Fibroblast of lung (primary cell): ENCODE measurements around the gene DYSF. TPM values are rescaled to one million over a fixed set of nuclear protein-coding genes. Genes with fewer than 3 reads are reported as not detected.
A peak's percentile ranks its signal among the peaks of the same experiment; 100 is the strongest.

ENCODE experiments used
- DNase-seq, 2 donors: peaks; one replicate each; pipeline versions ENCODE4 v3.0.0 to v3.0.0-alpha.2; 2010; ENCODE audit warnings: low read depth in 2 of 2
- H2AFZ ChIP-seq: 2 replicates; pipeline ENCODE4 v1.5.1; 2012; ENCODE audit warnings: low read length, control low read depth, inconsistent platforms
- H3K27ac ChIP-seq: 2 replicates; pipeline ENCODE4 v1.5.1; 2011; ENCODE audit warnings: low read length, control low read depth; ENCODE audit not compliant: insufficient read depth
- H3K27me3 ChIP-seq: 2 replicates; pipeline ENCODE4 v1.5.1; 2011; ENCODE audit warnings: mild to moderate bottlenecking, low read length; ENCODE audit not compliant: control insufficient read depth, insufficient read depth
- H3K36me3 ChIP-seq: 2 replicates; pipeline ENCODE4 v1.5.1; 2011; ENCODE audit warnings: low read length; ENCODE audit not compliant: control insufficient read depth, insufficient read depth
- H3K4me1 ChIP-seq: 2 replicates; pipeline ENCODE4 v1.5.1; 2011; ENCODE audit warnings: low read length; ENCODE audit not compliant: control insufficient read depth, insufficient read depth; ENCODE audit errors: extremely low read depth
- H3K4me2 ChIP-seq: 2 replicates; pipeline ENCODE4 v1.5.1; 2011; ENCODE audit warnings: low read length, control low read depth; ENCODE audit not compliant: insufficient read depth; ENCODE audit errors: extremely low read depth
- H3K4me3 ChIP-seq, 4 experiments: fragments of 200-600 bp in 1 of 4; sonication (generic) in 1 of 4; replicated peaks in 1 of 4; 2 replicates each; pipeline ENCODE4 v1.5.1; 2011 to 2016; ENCODE audit warnings: low read length in 4 of 4, low read depth in 3 of 4, mild to moderate bottlenecking in 3 of 4, control low read depth in 2 of 4, inconsistent platforms in 1 of 4, mixed read lengths in 1 of 4; ENCODE audit not compliant: insufficient read depth in 1 of 4; ENCODE audit errors: control extremely low read depth in 1 of 4
- H3K79me2 ChIP-seq: 2 replicates; pipeline ENCODE4 v1.5.1; 2012; ENCODE audit warnings: mild to moderate bottlenecking, low read length, inconsistent platforms; ENCODE audit not compliant: control insufficient read depth, insufficient read depth
- H3K9ac ChIP-seq: 2 replicates; pipeline ENCODE4 v1.5.1; 2011; ENCODE audit warnings: mild to moderate bottlenecking, low read length, control low read depth; ENCODE audit not compliant: insufficient read depth
- H3K9me3 ChIP-seq: 2 replicates; pipeline ENCODE4 v1.5.1; 2012; ENCODE audit warnings: low read depth, low read length; ENCODE audit not compliant: control insufficient read depth, insufficient read depth
- H4K20me1 ChIP-seq: 2 replicates; pipeline ENCODE4 v1.5.1; 2011; ENCODE audit warnings: low read length; ENCODE audit not compliant: control insufficient read depth, insufficient read depth; ENCODE audit errors: extremely low read depth
- CTCF ChIP-seq, 2 donors: IDR thresholded peaks in 1 of 2; conservative IDR thresholded peaks in 1 of 2; 1 replicate in 1 of 2; 2 replicates in 1 of 2; pipeline ENCODE4 v1.5.1; 2011 to 2012; ENCODE audit warnings: low read length in 2 of 2, control low read depth in 1 of 2, inconsistent platforms in 1 of 2, low read depth in 1 of 2, mild to moderate bottlenecking in 1 of 2
- EZH2 ChIP-seq: IDR thresholded peaks from 2 replicates; pipeline ENCODE4 v1.5.1; 2012; ENCODE audit warnings: low read length, control low read depth, mild to moderate bottlenecking; ENCODE audit errors: missing control alignments
- polyA plus RNA-seq, 2 donors: library from polyadenylated mRNA; depleted of rRNA in 1 of 2; stranded (reverse) in 1 of 2; unstranded in 1 of 2; fragments of >200 nt; gene quantifications; 2 replicates each; pipeline ENCODE4 v1.2.1, GENCODE V29; 2011 to 2012; ENCODE audit warnings: missing spikeins in 1 of 2
- total RNA-seq: library from RNA; depleted of rRNA; stranded (reverse); fragments of >200 nt; gene quantifications from 2 replicates; pipeline ENCODE4 v1.2.1, GENCODE V29; 2014

The DYSF gene
- total and polyA plus RNA-seq, 2 donors (not counting 1 experiment from before 2014, with no cell fraction given): under 0.01 to 0.67 TPM

- DNase-seq: no peak
Measured at GRCh38 chr2:71547616-71548285, 94.4 kb downstream of the DYSF start.

GRCh38 chr2:71548646-71549425 lies 95.5 kb downstream of the DYSF start:
- H3K27ac ChIP-seq: no peak overlapping the region
- peak; percentile 38 to 51 for DNase-seq
- no peaks in the 10 kb centered on the region for H4K20me1 ChIP-seq
- no peak overlapping the region for H3K9ac ChIP-seq
- no peaks in the 10 kb centered on the region for H3K4me1 ChIP-seq
- no peaks in the 10 kb centered on the region for H3K79me2 ChIP-seq
- H3K4me2 ChIP-seq: no peak overlapping the region
- TF ChIP-seq EZH2 (no peak), CTCF (conservative IDR thresholded peaks at IDR 0.05 in 1 of 2, IDR thresholded peaks at IDR 0.05 in 1 of 2; ENCODE audit: low read depth in 1 of 2, low read length in 2 of 2) (peak; percentile 76 to 78)
- no peak overlapping the region for H3K4me3 ChIP-seq
- H3K36me3 ChIP-seq: no peaks in the 10 kb centered on the region
- H2AFZ ChIP-seq: no peak overlapping the region
- H3K9me3 ChIP-seq: no peaks in the 10 kb centered on the region
- peaks cover 12% of the 10 kb centered on the region for H3K27me3 ChIP-seq

More at GRCh38 chr2:71547616-71548285, 94.4 kb downstream of the DYSF start:
- Histone ChIP-seq H3K9ac (no peak overlapping the region), H3K27ac (no peak overlapping the region), H3K27me3 (peaks cover 12% of the 10 kb centered on the region), H3K36me3 (no peaks in the 10 kb centered on the region), H3K4me1 (no peaks in the 10 kb centered on the region), H3K4me3 (no peak overlapping the region), H3K9me3 (no peaks in the 10 kb centered on the region), H4K20me1 (no peaks in the 10 kb centered on the region), H3K4me2 (no peak overlapping the region), H3K79me2 (no peaks in the 10 kb centered on the region), H2AFZ (no peak overlapping the region)
- no peak for TF ChIP-seq CTCF (conservative IDR thresholded peaks at IDR 0.05 in 1 of 2, IDR thresholded peaks at IDR 0.05 in 1 of 2; ENCODE audit: low read depth in 1 of 2, low read length in 2 of 2)

GRCh38 chr2:71550801-71551630 lies 97.7 kb downstream of the DYSF start:
- TF ChIP-seq EZH2: no peak
- H3K27ac ChIP-seq: no peak overlapping the region
- no peak overlapping the region for H3K4me3 ChIP-seq
- no peak overlapping the region for H3K4me2 ChIP-seq
- H4K20me1 ChIP-seq: no peaks in the 10 kb centered on the region
- H3K9me3 ChIP-seq: no peaks in the 10 kb centered on the region
- H3K27me3 ChIP-seq: peaks cover 3% of the 10 kb centered on the region
- H3K9ac ChIP-seq: no peak overlapping the region
- no peak for DNase-seq
- H2AFZ ChIP-seq: no peak overlapping the region
- H3K4me1 ChIP-seq: no peaks in the 10 kb centered on the region
- H3K79me2 ChIP-seq: no peaks in the 10 kb centered on the region
- no peaks in the 10 kb centered on the region for H3K36me3 ChIP-seq
